Calu3 (cell line): ENCODE measurements around the gene PACRG. TPM values are rescaled to one million over a fixed set of nuclear protein-coding genes. Genes with fewer than 3 reads are reported as not detected.
A peak's percentile ranks its signal among the peaks of the same experiment; 100 is the strongest.
"Not testable (repeated sequence)": the region's sequence is repeated elsewhere in the genome, so short reads cannot be mapped to it uniquely, and the experiment has no call there.

Experiments
- Bru-seq: library from RNA; stranded (reverse); fragments of 400-500 nt; gene quantifications from one replicate; lab custom pipeline; 2021; lab: Mats Ljungman, UMichigan
- BruChase-seq, 2 experiments: library from RNA; stranded (reverse); fragments of 400-500 nt; gene quantifications; one replicate each; lab custom pipeline; 2021; lab: Mats Ljungman, UMichigan
- BruUV-seq: library from RNA; stranded (reverse); fragments of 400-500 nt; replicated peaks from 2 replicates; lab custom pipeline; 2021; lab: Mats Ljungman, UMichigan
- CTCF ChIA-PET: fragments of 300-600 bp; sonication (Branson Sonifier 250); formaldehyde crosslinking; loops from one replicate; lab custom pipeline; 2022; ENCODE audit warnings: antibody characterized with exemption; lab: Charles Lee
- DNase-seq: peaks from one replicate; pipeline ENCODE4 v3.0.0; 2022
- H3K27ac Mint-ChIP-seq: one replicate; pipeline ENCODE4 v1.8.0; 2022; ENCODE audit warnings: mixed read lengths; ENCODE audit not compliant: unreplicated experiment
- H3K27me3 Mint-ChIP-seq: one replicate; pipeline ENCODE4 v1.8.0; 2022; ENCODE audit warnings: mixed read lengths; ENCODE audit not compliant: unreplicated experiment
- H3K36me3 Mint-ChIP-seq: one replicate; pipeline ENCODE4 v1.8.0; 2022; ENCODE audit warnings: mild to moderate bottlenecking, moderate library complexity, mixed read lengths; ENCODE audit not compliant: insufficient read depth, unreplicated experiment
- H3K4me1 Mint-ChIP-seq: one replicate; pipeline ENCODE4 v1.8.0; 2022; ENCODE audit warnings: mild to moderate bottlenecking, low read depth, mixed read lengths; ENCODE audit not compliant: unreplicated experiment
- H3K4me3 Mint-ChIP-seq: one replicate; pipeline ENCODE4 v1.8.0; 2022; ENCODE audit warnings: mild to moderate bottlenecking, low read depth, moderate library complexity, mixed read lengths; ENCODE audit not compliant: unreplicated experiment
- H3K9me3 Mint-ChIP-seq: one replicate; pipeline ENCODE4 v1.8.0; 2022; ENCODE audit warnings: low read depth, mixed read lengths; ENCODE audit not compliant: unreplicated experiment
- CTCF ChIP-seq: fragments of 200-600 bp; IDR thresholded peaks from one replicate; pipeline ENCODE4 v1.8.0; 2022; ENCODE audit warnings: antibody characterized with exemption; ENCODE audit not compliant: unreplicated experiment
- intact Hi-C: fragments of 100-400 bp; cut with micrococcal nuclease; formaldehyde crosslinking; loops from one replicate; pipeline ENCODE4 v1.10.0; 2022; ENCODE audit not compliant: unreplicated experiment
- long read RNA-seq: library from polyadenylated mRNA; stranded (forward); transcript quantifications from one replicate; pipeline ENCODE4 v2.0.0, GENCODE V29; 2022
- total RNA-seq: library from RNA; stranded (reverse); gene quantifications from 2 replicates; pipeline ENCODE4 v1.2.3, GENCODE V29; 2022

Gene PACRG
- total RNA-seq (1.5 TPM in 1 of 2 replicates, not detected in the other), Bru-seq, nascent RNA (percentile 20 among the genes with signal in this experiment), BruChase-seq, experiment 1, labeled RNA remaining after a 6-hour chase (percentile 19 among the genes with signal in this experiment), BruChase-seq, experiment 2, labeled RNA remaining after a 2-hour chase (percentile 20 among the genes with signal in this experiment)
- long read RNA-seq = 0 reads

- Mint-ChIP-seq H3K36me3 (peaks cover 18% of the 10 kb centered on the region), H3K9me3 (no peaks in the 10 kb centered on the region), H3K27me3 (no peaks in the 10 kb centered on the region), H3K4me1 (peaks cover 10% of the 10 kb centered on the region), H3K4me3 (peak within 1 kb of the TSS; percentile 80), H3K27ac (peak within 1 kb of the TSS; percentile 89)
- intact Hi-C loops = loop anchor here (10.0 kb wide), 1 partner anchor 973 kb away; no protein-coding TSS in a partner anchor
- BruUV-seq = no TSS peak
- CTCF ChIA-PET = no interaction called here
- TF ChIP-seq CTCF = no peak
- peak; percentile 100 for DNase-seq
Observed at GRCh38 chr6:162727322-162728182, at the start of gene PACRG, which contains the start of gene PRKN. Gene PACRG, plus strand, starts transcription at chr6:162727974. Gene PRKN, minus strand, starts transcription at chr6:162727766.

- H3K4me3 Mint-ChIP-seq, H3K27ac Mint-ChIP-seq, H3K4me1 Mint-ChIP-seq, H3K36me3 Mint-ChIP-seq, CTCF ChIA-PET, DNase-seq, BruUV-seq, intact Hi-C loops, H3K27me3 Mint-ChIP-seq, H3K9me3 Mint-ChIP-seq: not testable (repeated sequence)
Observed at GRCh38 chr6:162678896-162679295, 48.9 kb upstream of the PACRG start.

GRCh38 chr6:162679681-162680080, 48.1 kb upstream of the PACRG start:
- Mint-ChIP-seq H3K27me3 (no peaks in the 10 kb centered on the region), H3K4me3 (no peak overlapping the region), H3K9me3 (peaks cover 1% of the 10 kb centered on the region), H3K27ac (no peak overlapping the region), H3K36me3 (no peaks in the 10 kb centered on the region), H3K4me1 (no peaks in the 10 kb centered on the region)
- TF ChIP-seq CTCF = no peak
- BruUV-seq = no TSS peak
- CTCF ChIA-PET = no interaction called here
- intact Hi-C loops = no loop called here
- DNase-seq = no peak

GRCh38 chr6:162680367-162680766, 47.4 kb upstream of the PACRG start:
- intact Hi-C loops = no loop called here
- BruUV-seq = no TSS peak
- no peak for DNase-seq
- Mint-ChIP-seq H3K4me3 (no peak overlapping the region), H3K36me3 (no peaks in the 10 kb centered on the region), H3K9me3 (no peaks in the 10 kb centered on the region), H3K4me1 (no peaks in the 10 kb centered on the region), H3K27ac (no peak overlapping the region), H3K27me3 (no peaks in the 10 kb centered on the region)
- CTCF ChIA-PET = no interaction called here
- TF ChIP-seq CTCF = no peak
